SW 1271 (cell line): ENCODE results near the gene NUP62.

Experiments
- DNase-seq, 2 experiments: peaks; one replicate each; lab custom pipeline; 2025; lab: John Stamatoyannopoulos, UW

Gene NUP62

DNA sequence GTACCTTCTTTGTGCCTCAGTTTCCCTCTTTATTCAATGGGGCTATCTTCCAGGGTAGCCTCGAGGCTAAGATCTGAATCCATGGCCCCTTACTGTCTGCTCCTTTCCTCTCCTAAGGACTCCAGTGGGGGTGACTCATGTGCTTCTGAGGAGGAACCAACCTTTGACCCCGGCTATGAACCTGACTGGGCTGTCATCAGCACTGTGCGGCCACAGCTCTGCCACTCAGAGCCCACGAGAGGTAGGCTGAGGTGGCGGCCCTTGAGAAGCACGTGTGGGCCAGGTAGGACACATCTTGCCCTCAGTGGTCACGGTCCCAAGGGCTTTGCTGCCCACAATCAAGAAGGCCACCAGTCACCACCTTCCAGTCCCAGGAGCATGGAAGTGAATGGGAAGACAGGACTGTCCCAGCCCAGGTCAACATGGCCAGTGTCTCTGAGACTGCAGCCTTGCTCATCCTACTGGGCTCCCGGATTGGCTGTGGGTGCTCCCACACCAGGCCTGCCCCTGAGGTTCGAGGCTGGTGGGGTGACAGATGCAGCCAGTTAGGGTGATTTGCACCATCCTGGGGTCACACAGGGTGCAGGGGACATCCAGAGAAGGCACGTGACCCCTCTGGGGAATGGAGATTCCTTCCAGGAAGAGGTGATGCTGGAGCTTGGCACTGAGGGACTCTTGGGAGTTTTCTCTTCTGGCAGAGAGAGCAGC, 49.0 kb downstream of the NUP62 start:
- DNase-seq = no peak

DNA sequence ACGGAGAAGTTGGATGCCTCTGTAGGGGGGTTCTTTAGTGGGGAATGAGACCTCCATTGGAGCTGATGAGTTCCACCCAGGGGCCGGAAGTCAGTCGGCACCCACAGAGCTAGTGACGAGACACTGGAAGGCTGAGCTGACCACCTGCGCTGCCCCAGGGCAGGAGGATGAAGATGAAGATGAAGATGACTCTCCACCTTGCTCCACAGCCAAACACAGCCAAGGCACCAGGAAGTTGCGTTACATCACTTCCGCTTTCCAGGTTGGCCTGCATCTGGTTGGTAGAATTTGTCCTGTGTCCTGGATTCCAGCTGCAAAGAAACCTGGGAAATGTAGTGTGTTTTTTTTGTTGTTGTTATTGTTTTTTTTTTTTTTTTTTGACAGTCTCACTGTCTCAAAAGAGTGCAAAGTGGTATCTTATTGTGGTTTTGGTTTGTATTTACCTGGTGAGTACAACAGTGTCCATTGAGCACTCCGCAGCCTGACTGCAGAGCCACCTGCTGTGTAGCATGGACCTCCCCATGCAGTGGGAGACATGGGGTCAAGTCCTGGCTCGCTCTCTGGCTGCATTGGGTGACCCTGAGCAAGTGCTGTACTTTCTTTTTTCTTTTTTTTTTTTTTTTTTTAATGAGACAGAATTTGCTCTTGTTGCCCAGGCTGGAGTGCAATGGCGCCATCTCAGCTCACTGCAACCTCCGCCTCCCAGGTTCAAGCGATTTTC, 49.9 kb downstream of the NUP62 start:
- DNase-seq = peak in 1 of 2 experiments; percentile 16

DNA sequence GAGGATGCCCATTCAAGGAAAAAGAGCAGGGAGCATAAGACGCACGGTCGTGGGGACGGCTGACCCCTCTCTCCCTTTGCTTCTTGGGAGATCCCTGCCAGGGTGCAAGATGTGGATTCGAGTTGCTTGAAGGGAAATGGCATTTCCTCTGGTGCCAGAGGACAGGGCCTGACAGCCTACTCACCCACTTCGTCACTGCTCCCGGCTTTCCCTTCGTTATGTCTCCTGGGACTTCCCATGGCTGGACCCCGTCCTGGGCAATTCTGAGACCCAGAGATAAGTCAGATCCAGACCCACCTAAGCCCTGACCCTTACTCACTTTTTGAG, 50.6 kb downstream of the NUP62 start:
- DNase-seq = no peak

DNA sequence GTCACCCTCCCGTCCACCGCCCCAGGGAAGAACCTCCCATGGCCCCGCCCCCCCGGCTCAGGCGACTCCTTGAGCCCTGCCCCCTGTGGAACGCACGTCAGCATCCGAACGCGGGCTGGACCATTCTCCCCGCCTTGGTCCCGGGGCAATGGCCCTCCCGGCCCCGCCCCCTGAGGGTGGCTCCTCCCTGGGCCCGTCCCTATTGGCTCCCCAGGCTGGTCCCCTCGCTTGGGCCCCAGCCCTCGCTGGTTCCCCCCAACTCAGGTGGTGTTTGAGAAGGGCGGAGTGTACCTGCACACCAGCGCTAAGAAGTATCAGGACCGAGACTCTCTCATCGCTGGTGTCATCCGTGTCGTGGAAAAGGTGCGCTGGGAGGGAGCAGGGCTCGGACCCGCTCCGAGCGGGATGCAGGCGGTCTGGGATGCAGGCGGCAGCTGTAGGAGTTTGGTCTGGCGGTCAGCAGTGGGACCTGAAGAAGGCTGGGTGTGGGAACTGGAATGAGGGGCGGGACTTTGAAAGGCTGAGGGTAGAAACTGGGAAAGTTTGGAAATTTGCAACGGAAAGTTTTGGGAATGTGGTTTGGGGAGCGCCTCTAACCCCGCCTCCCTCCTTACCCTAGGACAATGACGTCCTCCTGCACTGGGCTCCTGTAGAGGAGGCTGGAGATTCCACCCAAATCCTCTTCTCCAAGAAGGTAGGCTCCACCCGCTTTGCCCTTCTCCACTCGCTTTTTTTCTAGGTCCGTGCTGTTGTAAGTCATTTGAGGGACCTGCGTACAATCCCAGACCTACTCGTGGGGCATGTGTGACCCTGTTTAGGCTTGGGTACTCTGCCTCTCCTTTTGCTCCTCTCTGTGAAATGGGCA, 51.2 kb downstream of the NUP62 start:
- peak; percentile 84 to 92 for DNase-seq

DNA sequence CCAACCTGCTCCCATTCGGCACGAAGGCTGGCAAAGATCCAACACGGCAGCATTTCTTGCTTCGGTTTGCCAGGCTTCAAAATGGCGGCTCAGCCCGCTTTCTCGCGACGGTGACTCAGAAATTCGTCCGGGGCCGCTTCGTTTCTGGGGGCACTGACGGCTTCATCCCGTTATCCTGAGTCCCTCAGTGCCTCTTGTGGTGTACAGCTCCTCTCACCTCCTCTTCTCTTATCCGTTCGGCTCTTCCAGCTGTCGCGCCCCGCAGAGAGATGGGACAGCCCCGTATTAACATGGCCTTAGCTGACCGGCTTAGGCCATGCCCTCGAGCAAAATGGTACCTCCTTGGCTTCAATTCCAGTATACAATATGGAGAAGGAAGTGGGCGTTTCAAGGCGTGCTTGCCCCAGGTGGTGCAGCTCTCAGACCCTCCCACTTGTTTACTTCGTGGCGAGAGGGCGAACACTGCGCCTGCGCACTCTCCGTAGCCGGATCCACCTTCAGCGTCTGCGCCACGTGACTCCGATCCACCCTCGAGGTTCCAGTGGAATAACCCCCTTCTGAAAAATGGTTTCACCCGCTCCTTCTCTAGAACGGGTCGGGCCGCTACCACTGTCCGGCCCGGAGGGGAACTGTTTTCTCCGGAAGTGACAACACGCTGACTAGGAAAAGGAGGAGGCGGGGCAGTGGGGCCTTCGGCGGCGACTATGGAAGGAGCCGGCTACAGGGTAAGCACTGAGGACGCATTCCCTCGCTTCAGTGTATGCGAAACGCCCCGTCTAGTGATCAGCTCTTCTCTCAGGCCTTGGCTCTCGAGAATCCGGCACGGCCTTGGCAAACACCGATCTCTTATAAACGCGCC, 52.1 kb downstream of the NUP62 start, which contains the start of the genes AKT1S1 and TBC1D17:
Gene AKT1S1, minus strand, starts transcription at position 336 of the 859 bp plus-strand sequence. CDS start 4,060 bp downstream, outside the sequence.
Gene TBC1D17, plus strand, starts transcription at position 683 of the 859 bp plus-strand sequence. Its CDS starts 22 bp downstream, at position 705.
- DNase-seq = peak; percentile 94 to 98

DNA sequence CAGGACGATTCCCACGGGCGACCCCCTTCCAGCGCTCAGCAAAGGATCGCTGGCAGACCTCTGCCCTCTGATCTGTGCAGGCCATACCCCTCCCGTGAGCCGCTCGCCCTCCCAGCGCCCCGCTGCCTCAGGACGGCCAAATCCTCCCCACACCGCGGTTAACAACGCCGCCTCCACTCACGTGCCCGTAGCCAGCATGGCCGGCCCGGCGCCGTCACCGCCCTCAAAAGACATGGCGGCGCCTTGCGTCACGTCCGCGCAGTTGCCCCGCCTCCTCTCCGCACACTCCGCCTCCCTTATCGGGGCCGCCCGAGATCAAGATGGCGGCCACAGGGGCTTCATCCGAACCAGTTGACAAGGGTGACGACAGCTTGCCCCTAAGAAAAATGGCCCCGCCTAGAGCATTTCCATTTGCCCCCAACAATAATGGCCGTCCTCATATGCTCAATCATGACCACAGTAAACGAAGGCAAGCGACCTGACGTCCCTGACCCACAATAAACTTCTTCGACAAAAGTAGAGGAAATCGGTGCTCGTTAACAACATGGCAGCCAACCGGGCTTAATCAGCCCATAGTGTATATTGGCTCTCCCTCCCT, 52.8 kb downstream of the NUP62 start:
- DNase-seq = peak; percentile 73 to 89

DNA sequence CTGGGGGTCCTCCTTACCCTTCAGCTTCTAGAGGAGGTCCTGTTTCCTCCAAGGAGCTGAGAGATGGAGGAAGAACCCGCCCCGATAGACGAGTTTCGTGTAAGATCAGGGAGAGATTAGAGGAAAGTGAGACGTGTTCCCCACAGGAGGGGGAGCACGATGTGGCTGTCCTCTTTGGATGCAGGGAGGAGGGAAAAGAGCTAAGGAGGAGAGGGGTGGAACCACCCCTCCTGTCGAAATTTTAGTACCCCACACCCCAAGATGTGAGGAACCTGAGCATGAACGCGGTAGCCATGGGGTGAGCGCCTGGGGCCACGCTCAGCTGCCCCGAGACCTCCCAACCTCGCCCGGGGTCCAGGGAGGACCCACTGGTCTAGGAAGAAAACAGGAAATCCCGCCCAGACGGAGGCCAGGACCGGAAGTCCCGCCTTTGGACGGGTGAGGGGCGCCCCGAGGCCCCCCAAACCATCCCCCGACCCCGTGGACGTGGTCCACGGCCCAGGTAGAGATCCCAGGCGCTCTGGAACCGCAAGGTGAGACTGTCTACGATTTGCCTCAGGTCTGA, 53.4 kb downstream of the NUP62 start:
- DNase-seq = peak in 1 of 2 experiments; percentile 22

DNA sequence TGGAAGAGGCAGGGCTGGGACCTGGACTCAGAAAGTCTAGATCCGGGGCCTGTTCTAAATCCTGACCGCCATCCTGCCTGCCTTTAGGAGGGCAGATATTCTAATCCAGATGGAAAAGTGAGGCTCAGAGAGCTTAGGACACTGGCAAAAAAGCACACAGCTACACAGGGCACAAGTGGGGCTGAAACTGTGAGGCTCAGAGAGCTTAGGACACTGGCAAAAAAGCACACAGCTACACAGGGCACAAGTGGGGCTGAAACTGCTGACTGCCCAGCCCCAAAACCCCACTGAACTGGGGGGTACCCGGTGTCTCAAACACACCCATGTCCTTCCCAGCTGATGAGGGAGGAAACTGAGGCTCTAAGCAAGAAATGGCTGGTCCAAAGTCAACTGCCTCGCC, 54.1 kb downstream of the NUP62 start:
- no peak for DNase-seq

DNA sequence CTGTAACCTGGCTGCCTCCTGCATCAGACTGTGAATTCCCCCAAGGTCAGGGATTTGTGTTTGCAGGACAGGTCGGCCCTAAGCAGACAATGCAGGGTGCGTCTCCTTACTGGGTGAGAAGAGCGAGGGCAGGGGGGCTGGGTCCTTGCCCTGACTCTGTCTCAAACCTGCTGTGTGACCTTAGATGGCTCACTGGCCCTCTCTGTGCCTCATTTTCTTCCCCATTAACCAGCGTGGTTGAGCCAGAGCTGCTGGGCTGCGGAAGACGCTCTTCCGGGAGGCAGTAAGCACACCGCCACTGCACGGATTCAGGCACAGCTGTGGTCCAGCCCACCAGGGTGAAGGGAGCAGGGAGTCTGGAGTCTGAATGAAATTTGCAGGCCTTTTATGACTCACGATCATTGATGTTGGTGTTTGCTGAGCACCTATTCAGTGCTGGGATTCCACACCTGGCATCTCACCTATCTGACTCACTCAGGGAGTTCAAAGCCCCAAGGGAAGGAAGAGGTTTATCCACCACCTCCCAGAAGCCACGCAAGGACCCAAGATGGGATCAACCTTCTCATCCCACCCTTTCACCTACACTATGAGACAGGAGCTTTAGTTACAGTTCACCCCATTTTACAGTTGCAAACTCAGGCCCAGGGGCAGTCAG, 54.7 kb downstream of the NUP62 start:
- DNase-seq = no peak

DNA sequence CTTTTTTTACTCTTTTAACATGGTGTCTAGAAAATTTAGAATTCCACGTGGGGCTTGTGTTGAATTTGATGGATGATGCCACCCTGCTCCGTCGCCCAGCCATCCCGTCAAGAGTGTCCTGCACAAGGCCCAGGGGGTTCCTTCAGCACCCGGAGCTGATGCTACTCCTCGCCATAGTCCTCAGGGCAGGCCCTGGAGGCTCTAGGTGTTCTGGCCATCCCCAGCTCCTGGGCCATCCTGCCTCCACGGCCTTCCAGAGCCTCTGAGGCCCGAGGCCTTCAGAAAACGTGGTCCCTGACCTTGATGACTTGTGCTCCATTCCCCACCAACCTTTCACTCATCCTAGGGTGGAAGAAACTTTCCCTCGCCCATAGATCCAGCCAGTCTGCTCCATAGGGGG, 55.5 kb downstream of the NUP62 start:
- DNase-seq = no peak

DNA sequence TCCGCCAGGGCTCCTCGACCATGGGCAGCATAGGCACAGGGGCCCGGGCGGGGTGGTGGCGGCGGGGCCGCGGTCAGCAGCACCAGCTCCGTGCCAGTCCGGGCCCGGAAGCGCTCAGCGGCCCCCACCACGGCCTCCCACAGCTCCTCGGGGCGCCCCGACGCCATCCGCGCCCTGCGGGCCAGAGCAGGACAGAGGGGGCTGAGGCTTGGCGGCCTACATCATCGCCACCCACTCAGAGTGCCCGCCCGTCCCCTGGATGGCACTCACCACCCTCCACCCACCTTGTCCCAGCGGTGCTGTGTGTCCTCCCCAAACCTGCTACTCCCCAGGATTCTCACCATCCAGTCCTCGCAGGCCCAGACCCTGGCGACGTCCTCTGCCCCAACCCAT, 56.2 kb downstream of the NUP62 start:
- DNase-seq = no peak

DNA sequence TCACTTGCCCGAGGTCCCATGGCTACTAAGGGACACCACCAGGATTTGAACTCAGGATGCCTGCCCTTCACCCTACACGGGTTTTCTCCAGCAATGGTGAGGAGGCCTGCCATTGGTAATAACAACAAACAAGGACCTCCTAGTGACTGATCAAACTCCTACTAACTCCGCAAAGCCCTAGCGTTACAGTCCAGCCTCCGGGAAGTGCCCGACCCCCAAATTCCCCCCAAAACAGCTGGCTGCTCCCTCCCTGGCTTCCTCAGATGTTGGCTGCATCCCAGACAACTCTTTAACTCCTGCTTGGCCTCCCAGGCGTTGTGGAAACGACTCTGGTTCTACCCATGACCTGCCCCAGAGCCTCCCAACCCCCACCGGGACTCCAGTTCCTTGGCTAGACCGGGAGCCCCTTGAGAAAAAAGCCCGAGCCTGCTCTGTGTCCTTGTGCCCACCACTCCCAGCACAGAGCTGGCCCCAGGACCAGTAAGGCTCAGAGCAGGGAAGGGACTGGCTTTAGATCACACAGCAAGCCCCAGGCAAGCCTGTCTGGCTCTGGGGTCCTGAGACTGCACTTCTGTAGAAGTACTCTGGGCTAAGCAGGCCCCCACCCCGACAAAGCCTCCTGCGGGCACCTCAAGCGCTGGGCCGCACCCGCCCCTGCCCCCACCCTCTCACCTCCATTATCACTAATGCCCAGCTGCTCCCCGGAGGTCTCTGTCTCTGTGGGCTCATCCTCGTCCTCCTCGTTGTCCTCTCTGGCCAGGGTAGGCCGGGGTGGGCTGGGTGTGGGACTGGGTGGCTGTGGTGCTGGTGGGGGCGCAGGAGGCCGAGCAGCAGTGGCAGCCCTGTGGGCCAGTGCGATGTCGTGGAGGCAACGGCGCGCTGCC, 56.8 kb downstream of the NUP62 start:
- no peak for DNase-seq

DNA sequence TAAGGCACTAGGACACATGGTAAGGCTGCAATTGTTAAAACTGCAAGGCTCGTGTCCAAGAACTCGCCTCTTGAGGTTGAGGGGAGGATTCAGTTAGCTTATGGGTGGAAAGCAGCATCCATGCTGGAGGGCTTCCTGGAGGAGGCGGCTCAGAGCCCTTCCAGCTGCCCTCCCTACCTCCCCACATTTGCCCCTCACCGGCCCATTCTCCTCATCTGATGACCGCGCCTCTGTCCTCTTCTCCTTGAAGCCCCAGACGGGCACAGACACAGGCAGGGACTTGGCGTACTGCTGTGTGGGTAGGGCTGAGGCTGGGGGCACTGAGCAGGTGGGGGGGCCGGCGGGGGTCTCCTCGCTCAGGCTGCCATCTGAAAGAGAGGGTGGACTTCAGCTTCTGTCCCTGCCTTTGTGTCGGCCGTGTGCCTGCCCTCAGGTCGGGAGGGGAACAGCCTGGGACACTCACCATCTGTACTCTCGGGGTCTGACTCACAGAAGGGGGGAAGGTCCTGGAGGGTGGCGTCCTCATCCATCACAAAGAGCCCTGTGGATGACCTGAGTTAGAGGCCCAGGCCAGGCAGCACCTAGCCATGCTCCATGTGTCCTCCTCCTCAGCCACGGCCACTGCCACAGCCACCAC, 57.8 kb downstream of the NUP62 start:
- DNase-seq = no peak

DNA sequence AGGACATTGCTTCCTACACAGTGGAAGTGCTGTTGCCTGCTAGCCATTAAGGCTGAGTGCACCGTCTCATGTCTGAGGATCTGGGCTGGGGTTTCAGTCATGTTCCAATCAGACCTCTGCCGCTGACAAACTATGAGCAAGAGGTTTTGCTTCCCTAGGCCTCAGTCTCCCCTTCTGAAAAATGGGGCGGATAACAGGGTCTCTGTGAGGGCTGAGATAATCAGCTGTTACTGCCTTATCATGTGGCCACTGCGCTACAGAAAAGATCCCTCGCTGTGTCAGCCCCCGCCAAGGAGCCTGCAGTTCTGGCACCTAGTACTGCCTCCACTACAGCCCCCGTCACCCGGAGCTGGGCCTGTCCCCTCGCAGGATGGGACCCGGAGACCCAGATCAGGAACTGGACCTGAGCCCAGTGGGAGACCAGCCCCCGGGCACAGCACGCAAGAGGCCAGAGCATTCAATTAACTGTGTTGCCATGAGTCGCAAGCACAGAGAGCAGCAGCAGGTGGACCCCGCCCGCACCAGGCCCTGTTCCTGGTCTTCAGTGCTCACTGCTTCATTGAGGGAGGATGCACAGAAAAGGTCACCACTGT, 58.9 kb downstream of the NUP62 start:
- no peak for DNase-seq

DNA sequence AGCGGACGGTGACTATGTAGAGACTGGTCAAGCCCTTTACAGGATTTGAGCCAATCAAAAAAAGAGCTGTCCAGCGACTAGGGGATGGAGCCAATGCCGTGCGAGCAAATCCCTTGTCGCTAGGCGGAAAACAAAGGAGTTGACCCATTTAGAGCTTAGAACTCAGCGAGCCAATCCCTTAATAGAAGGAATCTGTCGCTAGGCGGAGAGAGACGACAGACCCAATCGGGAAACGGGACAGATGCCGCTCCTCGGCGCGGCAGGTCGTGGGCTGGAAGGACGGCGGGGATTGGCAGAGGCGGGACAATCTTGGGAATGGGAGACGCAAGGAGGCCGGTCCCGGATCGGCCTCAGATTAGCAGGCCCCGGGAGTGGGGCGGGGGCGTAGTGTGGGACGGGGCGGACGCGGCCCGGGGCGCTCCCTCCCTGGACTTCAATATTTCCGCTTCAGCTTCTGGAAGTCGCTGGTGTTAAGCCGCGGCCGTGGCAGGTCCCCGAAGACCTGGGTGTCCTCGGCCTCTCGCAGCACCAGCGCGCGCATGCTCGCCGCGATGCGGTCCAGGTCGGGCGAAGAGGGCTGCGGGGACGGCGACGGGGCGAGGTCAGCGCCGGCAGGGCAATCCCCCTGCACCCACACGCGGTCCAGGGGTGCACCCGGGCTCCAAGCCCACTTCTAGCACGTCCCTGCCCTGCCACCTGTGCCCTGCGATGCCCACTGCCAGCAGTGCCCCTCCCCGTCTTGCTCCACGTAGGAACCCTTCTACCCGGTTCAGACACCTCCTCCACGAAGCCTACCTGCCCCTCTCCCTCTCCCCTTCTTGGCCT, 59.6 kb downstream of the NUP62 start:
- DNase-seq = peak; percentile 98

DNA sequence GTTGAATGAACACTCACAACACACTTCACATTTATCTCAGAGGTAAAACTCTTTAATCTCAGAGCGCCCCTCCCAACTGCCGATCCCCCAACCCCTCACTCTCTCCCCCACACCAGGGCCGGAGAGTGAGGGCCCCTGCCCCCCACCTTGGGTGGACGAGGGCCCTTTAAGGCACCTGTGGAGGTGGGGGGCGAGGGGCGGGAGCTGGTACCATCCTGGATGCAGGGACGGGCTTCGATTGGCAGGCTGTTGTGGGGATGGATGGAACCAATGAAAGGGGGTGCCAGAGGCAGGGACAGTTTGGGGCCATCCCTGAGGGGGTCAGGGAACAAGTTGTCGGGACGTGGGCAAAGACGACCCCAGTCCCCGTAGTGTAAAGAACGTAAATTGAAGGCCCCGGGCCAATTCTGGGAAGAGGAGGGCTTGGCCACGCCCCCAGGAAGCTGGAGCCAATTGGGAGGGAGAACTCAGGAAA, 60.3 kb downstream of the NUP62 start:
- DNase-seq = no peak
